GM12878 (cell line): Measurements from ENCODE around the gene TACC2. TPM values are rescaled to one million over a fixed set of nuclear protein-coding genes. Genes with fewer than 3 reads are reported as not detected.

Experiments used
- ATAC-seq: fragments of 200-7000 bp; cut with Tn5 transposase; 3 replicates; pipeline ENCODE4 v1.9.1; 2020; ENCODE audit warnings: mild to moderate bottlenecking, moderate library complexity
- BruUV-seq: library from RNA; stranded (reverse); fragments of 400-500 nt; replicated peaks from 2 replicates; lab custom pipeline; 2021; lab: Mats Ljungman, UMichigan
- CTCF ChIA-PET: fragments of 300-600 bp; sonication (Branson Sonifier 250); formaldehyde crosslinking; extraction: SDS; loops from one replicate; lab custom pipeline; 2021; ENCODE audit warnings: inconsistent platforms; lab: Yijun Ruan, JAX
- POLR2A ChIA-PET: fragments of 350-600 bp; formaldehyde crosslinking; extraction: SDS; loops from one replicate; lab custom pipeline; 2021; ENCODE audit warnings: inconsistent platforms; lab: Charles Lee
- RAD21 ChIA-PET: fragments of 300-600 bp; sonication (Branson Sonifier 250); formaldehyde crosslinking; loops from one replicate; lab custom pipeline; 2023; ENCODE audit warnings: antibody characterized with exemption; ENCODE audit not compliant: unreplicated experiment; lab: Charles Lee
- SMC1A ChIA-PET: fragments of 300-600 bp; sonication (Branson Sonifier 250); formaldehyde crosslinking; loops from one replicate; lab custom pipeline; 2023; ENCODE audit not compliant: unreplicated experiment, uncharacterized antibody; lab: Charles Lee
- DNase-seq: peaks from one replicate; pipeline ENCODE4 v3.0.0-alpha.2; 2011; ENCODE audit warnings: low read depth, low spot score
- FAIRE-seq: peaks from 3 replicates; lab custom pipeline; 2011; peaks lifted over from hg19 to GRCh38; lab: Jason Lieb, UNC
- H2AFZ ChIP-seq: 2 replicates; pipeline ENCODE4 v1.6.0; 2011; ENCODE audit warnings: low read depth, low read length, control low read depth; ENCODE audit not compliant: control insufficient read depth
- H3K27ac ChIP-seq: 2 replicates; pipeline ENCODE4 v1.5.1; 2011; ENCODE audit warnings: control low read depth; ENCODE audit not compliant: control insufficient read depth, insufficient read depth
- H3K27me3 ChIP-seq, 2 experiments: replicated peaks in 1 of 2; 2 replicates each; pipeline versions ENCODE4 v1.6.0 to v1.6.1; 2011; ENCODE audit warnings: low read length in 1 of 2; ENCODE audit not compliant: control insufficient read depth in 2 of 2, insufficient read depth in 2 of 2
- H3K36me3 ChIP-seq, 2 experiments: 2 replicates each; pipeline ENCODE4 v1.5.1; 2011; ENCODE audit warnings: low read length in 1 of 2; ENCODE audit not compliant: control insufficient read depth in 2 of 2, insufficient read depth in 2 of 2
- H3K4me1 ChIP-seq: 2 replicates; pipeline ENCODE4 v1.6.1; 2011; ENCODE audit warnings: mild to moderate bottlenecking, low read length, moderate library complexity, mixed read lengths; ENCODE audit not compliant: control insufficient read depth, insufficient read depth
- H3K4me2 ChIP-seq: 2 replicates; pipeline ENCODE4 v1.6.0; 2011; ENCODE audit warnings: control low read depth; ENCODE audit not compliant: control insufficient read depth, insufficient read depth
- H3K4me3 ChIP-seq: fragments of 200-600 bp; sonication (generic); 2 replicates; pipeline ENCODE4 v1.5.1; 2016
- H3K79me2 ChIP-seq: 2 replicates; pipeline ENCODE4 v1.6.0; 2011; ENCODE audit warnings: low read length; ENCODE audit not compliant: control insufficient read depth, insufficient read depth
- H3K9ac ChIP-seq: 2 replicates; pipeline ENCODE4 v1.8.0; 2011; ENCODE audit warnings: low read length, control low read depth, mixed read lengths; ENCODE audit not compliant: control insufficient read depth, insufficient read depth
- H3K9me3 ChIP-seq: replicated peaks from 3 replicates; pipeline ENCODE4 v1.5.1; 2011; ENCODE audit warnings: mild to moderate bottlenecking, low read length; ENCODE audit not compliant: control insufficient read depth, insufficient read depth
- H4K20me1 ChIP-seq: 2 replicates; pipeline ENCODE4 v1.6.0; 2011; ENCODE audit not compliant: control insufficient read depth, insufficient read depth
- CHD1 ChIP-seq: IDR thresholded peaks from 2 replicates; pipeline ENCODE4 v1.6.1; 2012; ENCODE audit warnings: low read depth, low read length, improper control_type of control experiment
- FOXM1 ChIP-seq: IDR thresholded peaks from 2 replicates; pipeline ENCODE4 v1.6.1; 2012; ENCODE audit warnings: low read depth, mild to moderate bottlenecking, inconsistent platforms, low read length, moderate library complexity
- IKZF2 ChIP-seq, 2 experiments: fragments of 450-650 bp; IDR thresholded peaks; 2 replicates each; pipeline ENCODE4 v1.6.1; 2017; ENCODE audit warnings: mild to moderate bottlenecking in 2 of 2, moderate library complexity in 2 of 2
- RAD21 ChIP-seq: IDR thresholded peaks from 2 replicates; pipeline ENCODE4 v1.6.1; 2011; ENCODE audit warnings: mild to moderate bottlenecking, low read depth, low read length, moderate library complexity; ENCODE audit not compliant: insufficient read depth
- RFX5 ChIP-seq: IDR thresholded peaks from 2 replicates; pipeline ENCODE4 v1.6.1; 2011; ENCODE audit warnings: low read depth, low read length, improper control_type of control experiment
- RUNX3 ChIP-seq: IDR thresholded peaks from 2 replicates; pipeline ENCODE4 v1.6.1; 2012; ENCODE audit warnings: low read length, inconsistent platforms
- SREBF1 ChIP-seq: IDR thresholded peaks from 2 replicates; pipeline ENCODE4 v1.6.1; 2012; ENCODE audit warnings: mild to moderate bottlenecking, low read length
- SREBF2 ChIP-seq: IDR thresholded peaks from 2 replicates; pipeline ENCODE4 v1.6.1; 2012; ENCODE audit warnings: mild to moderate bottlenecking, low read length
- YBX1 ChIP-seq: fragments of 450-650 bp; IDR thresholded peaks from 2 replicates; pipeline ENCODE4 v1.6.1; 2016; ENCODE audit warnings: antibody characterized with exemption
- ZNF622 ChIP-seq: fragments of 450-650 bp; IDR thresholded peaks from 2 replicates; pipeline ENCODE4 v1.6.1; 2017; ENCODE audit warnings: mild to moderate bottlenecking, inconsistent platforms
- WGBS: methylation state at CpG from one replicate; pipeline ENCODE4 v1.1.6; 2016; ENCODE audit warnings: low lambda C conversion rate; ENCODE audit not compliant: insufficient replicate concordance, insufficient coverage; ENCODE audit errors: missing lambda C conversion rate; 5-methylcytosine and 5-hydroxymethylcytosine counted together
- in situ Hi-C: fragments of 300-500 bp; cut with MboI; formaldehyde crosslinking; loops from 9 replicates; pipeline ENCODE4 v1.14.3; 2018; ENCODE audit warnings: mixed read lengths
- intact Hi-C: fragments of 100-400 bp; cut with micrococcal nuclease; formaldehyde crosslinking; loops from one replicate; pipeline ENCODE4 v1.14.2; 2022; ENCODE audit not compliant: unreplicated experiment
- polyA plus RNA-seq, 11 experiments: library from polyadenylated mRNA; depleted of rRNA in 4 of 11; unstranded in 6 of 11; stranded (reverse) in 5 of 11; fragments of >200 nt; fragmentation: Nextera tagmentation in 4 of 11; fragmentation: Illumina TruSeq in 1 of 11; extraction: Ambion mirVana in 4 of 11; extraction: Trizol in 1 of 11; gene quantifications; 1 replicate in 1 of 11; 2 replicates in 10 of 11; pipeline versions ENCODE4 v1.2.1 to v1.2.3, GENCODE V29; 2011 to 2016; ENCODE audit warnings: inconsistent platforms in 2 of 11, missing spikeins in 2 of 11, low read depth in 1 of 11
- total RNA-seq, 4 experiments: library from RNA; depleted of rRNA in 3 of 4; stranded (reverse); fragments of >200 nt in 3 of 4; fragmentation: Illumina TruSeq in 1 of 4; extraction: Trizol in 1 of 4; gene quantifications; 2 replicates each; pipeline versions ENCODE4 v1.2.1 to v1.2.3, GENCODE V29; 2013 to 2021
- TF ChIP-seq, protein P1 (sequence below): fragments of 450-650 bp; IDR thresholded peaks from 2 replicates; pipeline ENCODE4 v1.6.1; 2016; ENCODE audit warnings: mild to moderate bottlenecking, moderate library complexity, borderline replicate concordance
- TF ChIP-seq, protein P2 (sequence below): fragments of 450-650 bp; IDR thresholded peaks from 2 replicates; pipeline ENCODE4 v1.6.1; 2018; ENCODE audit warnings: borderline replicate concordance, mild to moderate bottlenecking; ENCODE audit not compliant: partially characterized antibody

Gene TACC2
- total and polyA plus RNA-seq, 10 of the 15 experiments (the other 5 are each of a cell fraction or from before 2014, with no cell fraction given): 0.07 to 0.64 (median 0.13) TPM; not detected in 5

DNA sequence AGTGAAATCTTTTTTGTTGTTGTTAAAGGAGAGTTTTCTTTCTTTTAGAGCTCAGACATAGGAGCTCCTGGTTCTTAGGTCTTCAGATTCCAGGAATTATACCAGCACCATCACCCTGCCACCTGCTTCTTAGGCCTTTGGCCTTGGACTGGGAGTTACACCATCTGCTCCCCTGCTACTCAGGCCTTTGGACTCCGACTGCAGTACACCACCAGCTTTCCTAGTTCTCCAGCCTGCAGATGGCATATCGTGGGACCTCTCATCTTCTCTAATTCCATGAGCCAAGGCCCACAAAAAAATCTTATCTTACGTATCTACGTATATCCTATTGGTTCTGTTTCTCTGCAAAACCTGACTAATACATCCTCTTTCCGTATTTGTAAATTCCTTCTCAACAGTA is 5.1 kb upstream of the TACC2 start:
- no peak overlapping the region for H2AFZ ChIP-seq
- no peaks in the 10 kb centered on the region for H3K4me1 ChIP-seq
- RAD21 ChIA-PET: interaction anchor here (0.6 kb wide), 1 partner anchor 160 kb away, joined by 3 read pairs; no protein-coding TSS in a partner anchor
- no peak overlapping the region for H3K4me3 ChIP-seq
- H3K9me3 ChIP-seq: peaks cover 2% of the 10 kb centered on the region; the same call in 2 of the 3 replicates
- DNase-seq: no peak
- TF ChIP-seq SREBF2 (no peak), ZNF622 (no peak)
- 55% methylated on average over 5 of the region's 5 CpGs for WGBS
- no peak overlapping the region for H3K4me2 ChIP-seq
- no peak overlapping the region for H3K27ac ChIP-seq
- no peak for ATAC-seq
- FAIRE-seq: no peak
- H3K79me2 ChIP-seq: no peaks in the 10 kb centered on the region
- intact Hi-C loops (no loop called here), in situ Hi-C loops (no loop called here)
- no peaks in the 10 kb centered on the region for H4K20me1 ChIP-seq
- CTCF ChIA-PET: no interaction called here
- H3K27me3 ChIP-seq: no peaks in the 10 kb centered on the region
- SMC1A ChIA-PET: no interaction called here
- POLR2A ChIA-PET: interaction anchor here (0.7 kb wide), 1 partner anchor 28 kb away, joined by 4 read pairs; no protein-coding TSS in a partner anchor
- no TSS peak for BruUV-seq
- H3K36me3 ChIP-seq: no peaks in the 10 kb centered on the region
- H3K9ac ChIP-seq: no peak overlapping the region

- ATAC-seq: no peak
- ChIA-PET CTCF (no interaction called here), RAD21 (no interaction called here), POLR2A (no interaction called here), SMC1A (interaction anchor here (0.5 kb wide), 1 partner anchor 530 kb away, joined by 3 read pairs; no protein-coding TSS in a partner anchor)
- no peak for DNase-seq
- WGBS: 53% methylated on average over 2 of the region's 2 CpGs
- intact Hi-C loops: no loop called here
- H3K36me3 ChIP-seq: no peaks in the 10 kb centered on the region
- no peak overlapping the region for H3K4me2 ChIP-seq
- no peak overlapping the region for H3K4me3 ChIP-seq
- no peaks in the 10 kb centered on the region for H4K20me1 ChIP-seq
- H3K9me3 ChIP-seq: peaks cover 2% of the 10 kb centered on the region; the same call in 2 of the 3 replicates
- no peak overlapping the region for H3K9ac ChIP-seq
- H3K4me1 ChIP-seq: no peaks in the 10 kb centered on the region
- in situ Hi-C loops: no loop called here
- H3K27me3 ChIP-seq: no peaks in the 10 kb centered on the region
- H2AFZ ChIP-seq: no peak overlapping the region
- H3K79me2 ChIP-seq: no peaks in the 10 kb centered on the region
- BruUV-seq: no TSS peak
- H3K27ac ChIP-seq: no peak overlapping the region
- FAIRE-seq: no peak
- TF ChIP-seq YBX1 (no peak), RUNX3 (no peak), SREBF1 (no peak), CHD1 (no peak), RAD21 (no peak), IKZF2 (IDR thresholded peaks at IDR 0.05) (no peak), RFX5 (no peak), FOXM1 (no peak)
- TF ChIP-seq, protein P1, sequence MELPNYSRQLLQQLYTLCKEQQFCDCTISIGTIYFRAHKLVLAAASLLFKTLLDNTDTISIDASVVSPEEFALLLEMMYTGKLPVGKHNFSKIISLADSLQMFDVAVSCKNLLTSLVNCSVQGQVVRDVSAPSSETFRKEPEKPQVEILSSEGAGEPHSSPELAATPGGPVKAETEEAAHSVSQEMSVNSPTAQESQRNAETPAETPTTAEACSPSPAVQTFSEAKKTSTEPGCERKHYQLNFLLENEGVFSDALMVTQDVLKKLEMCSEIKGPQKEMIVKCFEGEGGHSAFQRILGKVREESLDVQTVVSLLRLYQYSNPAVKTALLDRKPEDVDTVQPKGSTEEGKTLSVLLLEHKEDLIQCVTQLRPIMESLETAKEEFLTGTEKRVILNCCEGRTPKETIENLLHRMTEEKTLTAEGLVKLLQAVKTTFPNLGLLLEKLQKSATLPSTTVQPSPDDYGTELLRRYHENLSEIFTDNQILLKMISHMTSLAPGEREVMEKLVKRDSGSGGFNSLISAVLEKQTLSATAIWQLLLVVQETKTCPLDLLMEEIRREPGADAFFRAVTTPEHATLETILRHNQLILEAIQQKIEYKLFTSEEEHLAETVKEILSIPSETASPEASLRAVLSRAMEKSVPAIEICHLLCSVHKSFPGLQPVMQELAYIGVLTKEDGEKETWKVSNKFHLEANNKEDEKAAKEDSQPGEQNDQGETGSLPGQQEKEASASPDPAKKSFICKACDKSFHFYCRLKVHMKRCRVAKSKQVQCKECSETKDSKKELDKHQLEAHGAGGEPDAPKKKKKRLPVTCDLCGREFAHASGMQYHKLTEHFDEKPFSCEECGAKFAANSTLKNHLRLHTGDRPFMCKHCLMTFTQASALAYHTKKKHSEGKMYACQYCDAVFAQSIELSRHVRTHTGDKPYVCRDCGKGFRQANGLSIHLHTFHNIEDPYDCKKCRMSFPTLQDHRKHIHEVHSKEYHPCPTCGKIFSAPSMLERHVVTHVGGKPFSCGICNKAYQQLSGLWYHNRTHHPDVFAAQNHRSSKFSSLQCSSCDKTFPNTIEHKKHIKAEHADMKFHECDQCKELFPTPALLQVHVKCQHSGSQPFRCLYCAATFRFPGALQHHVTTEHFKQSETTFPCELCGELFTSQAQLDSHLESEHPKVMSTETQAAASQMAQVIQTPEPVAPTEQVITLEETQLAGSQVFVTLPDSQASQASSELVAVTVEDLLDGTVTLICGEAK: no peak
- TF ChIP-seq, protein P2, sequence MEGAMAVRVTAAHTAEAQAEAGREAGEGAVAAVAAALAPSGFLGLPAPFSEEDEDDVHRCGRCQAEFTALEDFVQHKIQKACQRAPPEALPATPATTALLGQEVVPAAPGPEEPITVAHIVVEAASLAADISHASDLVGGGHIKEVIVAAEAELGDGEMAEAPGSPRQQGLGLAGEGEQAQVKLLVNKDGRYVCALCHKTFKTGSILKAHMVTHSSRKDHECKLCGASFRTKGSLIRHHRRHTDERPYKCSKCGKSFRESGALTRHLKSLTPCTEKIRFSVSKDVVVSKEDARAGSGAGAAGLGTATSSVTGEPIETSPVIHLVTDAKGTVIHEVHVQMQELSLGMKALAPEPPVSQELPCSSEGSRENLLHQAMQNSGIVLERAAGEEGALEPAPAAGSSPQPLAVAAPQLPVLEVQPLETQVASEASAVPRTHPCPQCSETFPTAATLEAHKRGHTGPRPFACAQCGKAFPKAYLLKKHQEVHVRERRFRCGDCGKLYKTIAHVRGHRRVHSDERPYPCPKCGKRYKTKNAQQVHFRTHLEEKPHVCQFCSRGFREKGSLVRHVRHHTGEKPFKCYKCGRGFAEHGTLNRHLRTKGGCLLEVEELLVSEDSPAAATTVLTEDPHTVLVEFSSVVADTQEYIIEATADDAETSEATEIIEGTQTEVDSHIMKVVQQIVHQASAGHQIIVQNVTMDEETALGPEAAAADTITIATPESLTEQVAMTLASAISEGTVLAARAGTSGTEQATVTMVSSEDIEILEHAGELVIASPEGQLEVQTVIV: no peak
Measured at GRCh38 chr10:121984463-121984862, 4.5 kb upstream of the TACC2 start.
